IPS-20b (cell line): ENCODE data around the gene TMEM168.
"Not testable (repeated sequence)": the region's sequence is repeated elsewhere in the genome, so short reads cannot be mapped to it uniquely, and the experiment has no call there.

Experiments
- H3K27ac ChIP-seq: one replicate; pipeline ENCODE4 v1.5.1; 2013; ENCODE audit warnings: low read length
- H3K27me3 ChIP-seq: 2 replicates; pipeline ENCODE4 v1.6.1; 2013; ENCODE audit warnings: mild to moderate bottlenecking, low read length, inconsistent platforms; ENCODE audit not compliant: insufficient read depth
- H3K36me3 ChIP-seq: 2 replicates; pipeline ENCODE4 v1.6.1; 2013; ENCODE audit warnings: low read depth, mild to moderate bottlenecking, inconsistent platforms, low read length, moderate library complexity; ENCODE audit not compliant: insufficient read depth
- H3K4me1 ChIP-seq: 2 replicates; pipeline ENCODE4 v1.6.1; 2013; ENCODE audit warnings: mild to moderate bottlenecking, control low read depth, inconsistent platforms, low read length, moderate library complexity; ENCODE audit not compliant: insufficient read depth
- H3K4me3 ChIP-seq: 2 replicates; pipeline ENCODE4 v1.5.1; 2013; ENCODE audit warnings: mild to moderate bottlenecking, low read length, inconsistent platforms
- H3K9ac ChIP-seq: 2 replicates; pipeline ENCODE4 v1.6.1; 2013; ENCODE audit warnings: low read depth, mild to moderate bottlenecking, inconsistent platforms, low read length, moderate library complexity
- H3K9me3 ChIP-seq: 2 replicates; pipeline ENCODE4 v1.6.1; 2013; ENCODE audit warnings: mild to moderate bottlenecking, low read depth, low read length, inconsistent platforms; ENCODE audit not compliant: insufficient read depth

TMEM168 gene

GRCh38 chr7:112798274-112799159 is 8.3 kb upstream of the TMEM168 start:
- Histone ChIP-seq H3K36me3 (no peaks in the 10 kb centered on the region), H3K4me3 (no peak overlapping the region), H3K4me1 (no peaks in the 10 kb centered on the region), H3K9ac (no peak overlapping the region), H3K27ac (no peak overlapping the region), H3K27me3 (no peaks in the 10 kb centered on the region), H3K9me3 (no peaks in the 10 kb centered on the region)

GRCh38 chr7:112796552-112796951 is 6.4 kb upstream of the TMEM168 start:
- H3K4me3 ChIP-seq, H3K4me1 ChIP-seq, H3K36me3 ChIP-seq, H3K9ac ChIP-seq, H3K9me3 ChIP-seq, H3K27ac ChIP-seq, H3K27me3 ChIP-seq: not testable (repeated sequence)

- Histone ChIP-seq H3K36me3 (no peaks in the 10 kb centered on the region), H3K27ac (no peak overlapping the region), H3K4me1 (no peaks in the 10 kb centered on the region), H3K27me3 (no peaks in the 10 kb centered on the region), H3K9me3 (no peaks in the 10 kb centered on the region), H3K4me3 (no peak overlapping the region), H3K9ac (no peak overlapping the region)
These were observed 2.2 kb upstream of the TMEM168 start for GRCh38 chr7:112792441-112792840.

GRCh38 chr7:112791465-112792168 is 1.4 kb upstream of the TMEM168 start:
- no peak overlapping the region for H3K4me3 ChIP-seq
- no peaks in the 10 kb centered on the region for H3K27me3 ChIP-seq
- H3K4me1 ChIP-seq: no peaks in the 10 kb centered on the region
- no peaks in the 10 kb centered on the region for H3K9me3 ChIP-seq
- H3K36me3 ChIP-seq: no peaks in the 10 kb centered on the region
- H3K27ac ChIP-seq: no peak overlapping the region
- H3K9ac ChIP-seq: no peak overlapping the region

- Histone ChIP-seq H3K4me1 (no peaks in the 10 kb centered on the region), H3K27me3 (no peaks in the 10 kb centered on the region), H3K36me3 (no peaks in the 10 kb centered on the region), H3K9ac (peak overlapping the region; percentile 83; the same call in 1 of the 2 replicates), H3K9me3 (no peaks in the 10 kb centered on the region), H3K27ac (no peak overlapping the region), H3K4me3 (peak overlapping the region; percentile 91)
These were observed 402 bp upstream of the TMEM168 start for GRCh38 chr7:112790586-112791003.

- no peaks in the 10 kb centered on the region for H3K27me3 ChIP-seq
- no peaks in the 10 kb centered on the region for H3K9me3 ChIP-seq
- peak overlapping the region; percentile 91 for H3K4me3 ChIP-seq
- H3K9ac ChIP-seq: peak overlapping the region; percentile 83
- no peaks in the 10 kb centered on the region for H3K36me3 ChIP-seq
- no peaks in the 10 kb centered on the region for H3K4me1 ChIP-seq
- no peak overlapping the region for H3K27ac ChIP-seq
These were observed 758 bp downstream of the TMEM168 start for GRCh38 chr7:112789453-112789816.

- H3K9ac ChIP-seq: peak overlapping the region; percentile 83; the same call in 1 of the 2 replicates
- H3K36me3 ChIP-seq: peaks cover 4% of the 10 kb centered on the region; the same call in 1 of the 2 replicates
- peak overlapping the region; percentile 91 for H3K4me3 ChIP-seq
- no peaks in the 10 kb centered on the region for H3K9me3 ChIP-seq
- H3K27me3 ChIP-seq: no peaks in the 10 kb centered on the region
- H3K27ac ChIP-seq: no peak overlapping the region
- H3K4me1 ChIP-seq: no peaks in the 10 kb centered on the region
These were observed 1.3 kb downstream of the TMEM168 start for GRCh38 chr7:112788778-112789343.

GRCh38 chr7:112784603-112785002 is 5.6 kb downstream of the TMEM168 start:
- Histone ChIP-seq H3K4me1 (no peaks in the 10 kb centered on the region; the same call in 1 of the 2 replicates), H3K4me3 (no peak overlapping the region), H3K36me3 (peaks cover 10% of the 10 kb centered on the region; the same call in 1 of the 2 replicates), H3K27ac (no peak overlapping the region), H3K9me3 (no peaks in the 10 kb centered on the region), H3K27me3 (no peaks in the 10 kb centered on the region), H3K9ac (no peak overlapping the region)

- Histone ChIP-seq H3K4me1 (no peaks in the 10 kb centered on the region; the same call in 1 of the 2 replicates), H3K27ac (no peak overlapping the region), H3K4me3 (no peak overlapping the region), H3K9me3 (no peaks in the 10 kb centered on the region), H3K36me3 (peaks cover 10% of the 10 kb centered on the region; the same call in 1 of the 2 replicates), H3K27me3 (no peaks in the 10 kb centered on the region), H3K9ac (no peak overlapping the region)
These were observed 7.7 kb downstream of the TMEM168 start for GRCh38 chr7:112782498-112782897.

GRCh38 chr7:112781558-112781957 is 8.6 kb downstream of the TMEM168 start:
- no peak overlapping the region for H3K27ac ChIP-seq
- H3K36me3 ChIP-seq: peaks cover 10% of the 10 kb centered on the region; the same call in 1 of the 2 replicates
- H3K4me1 ChIP-seq: no peaks in the 10 kb centered on the region; the same call in 1 of the 2 replicates
- no peak overlapping the region for H3K9ac ChIP-seq
- no peaks in the 10 kb centered on the region for H3K27me3 ChIP-seq
- H3K9me3 ChIP-seq: no peaks in the 10 kb centered on the region
- H3K4me3 ChIP-seq: no peak overlapping the region

- Histone ChIP-seq H3K36me3 (peaks cover 10% of the 10 kb centered on the region; the same call in 1 of the 2 replicates), H3K4me3 (no peak overlapping the region), H3K27me3 (no peaks in the 10 kb centered on the region), H3K4me1 (no peaks in the 10 kb centered on the region; the same call in 1 of the 2 replicates), H3K9me3 (no peaks in the 10 kb centered on the region), H3K27ac (no peak overlapping the region), H3K9ac (no peak overlapping the region)
These were observed 9.1 kb downstream of the TMEM168 start for GRCh38 chr7:112781110-112781509.
